ENCODE measurements around the gene CALCR. TPM values are rescaled to one million over a fixed set of nuclear protein-coding genes. Genes with fewer than 3 reads are reported as not detected.
A peak's percentile ranks its signal among the peaks of the same experiment; 100 is the strongest.

Gene CALCR
- total and polyA plus RNA-seq, 9 of the 15 experiments (the other 6 are each of a cell fraction or from before 2014, with no cell fraction given): 0.04 to 0.14 (median 0.09) TPM; not detected in 3

GRCh38 chr7:93623816-93624215, 49.3 kb upstream of the CALCR start:
- H3K4me1 ChIP-seq (replicated peaks in 1 of 2; ENCODE audit: control insufficient read depth in 2 of 2, insufficient read depth in 2 of 2, low read length in 2 of 2): 0 out of 5 replicates have a peak, but pooled peaks cover 0 to 3% of the 10 kb centered on the region in 2 experiments
- no peaks in the 10 kb centered on the region for H3K9me1 ChIP-seq (ENCODE audit: control insufficient read depth, insufficient read depth, low read length)
- H3K9me3 ChIP-seq (replicated peaks; ENCODE audit: control insufficient read depth, insufficient read depth, low read depth, low read length): no peaks in the 10 kb centered on the region
- CTCF ChIA-PET (ENCODE audit: low intra/inter-chr PET ratio): no interaction called here
- TF ChIP-seq GATAD2B (IDR thresholded peaks at IDR 0.05; ENCODE audit: borderline replicate concordance) (0 out of 2 replicates have a peak, but pooled peaks have one; percentile 22), DACH1 (IDR thresholded peaks at IDR 0.05; ENCODE audit: partially characterized antibody) (peak; percentile 96), ETS2 (tag; IDR thresholded peaks at IDR 0.05; ENCODE audit: borderline replicate concordance, poor library complexity, severe bottlenecking) (no peak)
- 44% methylated on average over 1 of the region's 1 CpG for WGBS (ENCODE audit: insufficient coverage, low coverage, missing lambda C conversion rate)
- no peaks in the 10 kb centered on the region for H3K27me3 ChIP-seq (ENCODE audit: control insufficient read depth in 2 of 2, insufficient read depth in 2 of 2, low read length in 2 of 2)
- H3K36me3 ChIP-seq (ENCODE audit: control insufficient read depth, insufficient read depth, low read length): peaks cover 5% of the 10 kb centered on the region
- H3K9ac ChIP-seq (ENCODE audit: insufficient read depth in 1 of 2, low read depth in 2 of 2, low read length in 2 of 2): no peak overlapping the region
- ATAC-seq: no peak
- no peak for FAIRE-seq
- in situ Hi-C loops (cut with MboI): no loop called here
- no peak for DNase-seq (ENCODE audit: extremely low read depth in 1 of 4, low spot score in 3 of 4)
- BruUV-seq (replicated peaks): no TSS peak
- H3K4me2 ChIP-seq (ENCODE audit: insufficient read depth, low read length): no peak overlapping the region
- no peak overlapping the region for H2AFZ ChIP-seq (ENCODE audit: low read depth, low read length)
- no peak overlapping the region for H3K4me3 ChIP-seq
- POLR2A ChIA-PET: no interaction called here
- no peaks in the 10 kb centered on the region for H4K20me1 ChIP-seq (replicated peaks; ENCODE audit: control insufficient read depth, insufficient read depth, low read length)
- H3K27ac ChIP-seq (ENCODE audit: extremely low read depth, low read depth, low read length): no peak overlapping the region
- H3K79me2 ChIP-seq (ENCODE audit: control insufficient read depth, insufficient read depth, low read length): peaks cover 5% of the 10 kb centered on the region; the same call in 1 of the 3 replicates
- intact Hi-C loops (cut with micrococcal nuclease): loop anchor here (10.0 kb wide), 2 partner anchors 271 to 771 kb away; partner anchors contain the start of genes COL1A2 and TFPI2

All from K562 (cell line).